H9 (cell line): Measurements from ENCODE around the gene IRF2. TPM values are rescaled to one million over a fixed set of nuclear protein-coding genes. Genes with fewer than 3 reads are reported as not detected.

ENCODE experiments used
- DNase-seq: peaks from one replicate; pipeline ENCODE4 v3.0.0-alpha.2; 2017
- H2AFZ ChIP-seq: one replicate; pipeline ENCODE4 v1.6.1; 2013; ENCODE audit warnings: mild to moderate bottlenecking, low read length, control low read depth, moderate library complexity
- H2AK5ac ChIP-seq: 2 replicates; pipeline ENCODE4 v1.6.1; 2013; ENCODE audit warnings: low read length, control low read depth, mixed read lengths; ENCODE audit not compliant: insufficient read length
- H2BK120ac ChIP-seq: one replicate; pipeline ENCODE4 v1.6.1; 2013; ENCODE audit warnings: low read depth, mild to moderate bottlenecking, low read length, control low read depth, inconsistent platforms; ENCODE audit not compliant: poor library complexity, severe bottlenecking
- H2BK12ac ChIP-seq: 2 replicates; pipeline ENCODE4 v1.6.1; 2013; ENCODE audit warnings: low read length, control low read depth, mixed read lengths, low read depth; ENCODE audit not compliant: insufficient read length
- H2BK15ac ChIP-seq: 2 replicates; pipeline ENCODE4 v1.6.1; 2013; ENCODE audit warnings: low read depth, low read length, control low read depth
- H2BK20ac ChIP-seq: one replicate; pipeline ENCODE4 v1.6.1; 2013; ENCODE audit warnings: low read depth, mild to moderate bottlenecking, low read length, control low read depth, inconsistent platforms; ENCODE audit not compliant: poor library complexity, severe bottlenecking
- H2BK5ac ChIP-seq: 2 replicates; pipeline ENCODE4 v1.6.1; 2013; ENCODE audit warnings: low read length, control low read depth, mixed read lengths; ENCODE audit not compliant: insufficient read length
- H3K14ac ChIP-seq: 2 replicates; pipeline ENCODE4 v1.6.1; 2013; ENCODE audit warnings: low read length, control low read depth; ENCODE audit not compliant: insufficient read depth
- H3K18ac ChIP-seq: 2 replicates; pipeline ENCODE4 v1.6.1; 2013; ENCODE audit warnings: low read depth, mild to moderate bottlenecking, mixed read lengths, low read length, control low read depth; ENCODE audit not compliant: insufficient read length
- H3K23ac ChIP-seq: 2 replicates; pipeline ENCODE4 v1.6.1; 2013; ENCODE audit warnings: low read length, control low read depth, mixed read lengths, low read depth; ENCODE audit not compliant: insufficient read length
- H3K23me2 ChIP-seq: 2 replicates; pipeline ENCODE4 v1.6.1; 2013; ENCODE audit warnings: low read depth, mild to moderate bottlenecking, mixed read lengths, low read length, control low read depth; ENCODE audit not compliant: insufficient read length, poor library complexity, severe bottlenecking
- H3K27ac ChIP-seq: 2 replicates; pipeline ENCODE4 v1.5.1; 2013; ENCODE audit warnings: low read length, control low read depth, mixed read lengths, low read depth; ENCODE audit not compliant: insufficient read length
- H3K27me3 ChIP-seq: 2 replicates; pipeline ENCODE4 v1.6.1; 2013; ENCODE audit warnings: low read length, control low read depth, inconsistent platforms; ENCODE audit not compliant: insufficient read depth
- H3K4ac ChIP-seq: 2 replicates; pipeline ENCODE4 v1.6.1; 2013; ENCODE audit warnings: low read depth, mild to moderate bottlenecking, control low read depth, inconsistent platforms, low read length, moderate library complexity
- H3K4me1 ChIP-seq: 2 replicates; pipeline ENCODE4 v1.6.1; 2013; ENCODE audit warnings: low read length, control low read depth, inconsistent platforms; ENCODE audit not compliant: insufficient read depth
- H3K4me2 ChIP-seq: 2 replicates; pipeline ENCODE4 v1.6.1; 2013; ENCODE audit warnings: low read length, control low read depth, mixed read lengths; ENCODE audit not compliant: insufficient read length, insufficient read depth
- H3K56ac ChIP-seq: 2 replicates; pipeline ENCODE4 v1.6.1; 2013; ENCODE audit warnings: low read depth, mild to moderate bottlenecking, mixed read lengths, low read length, control low read depth; ENCODE audit not compliant: insufficient read length
- H3K79me1 ChIP-seq: 2 replicates; pipeline ENCODE4 v1.6.1; 2013; ENCODE audit warnings: low read depth, mild to moderate bottlenecking, moderate library complexity, low read length, control low read depth, inconsistent platforms; ENCODE audit not compliant: insufficient read depth, poor library complexity, severe bottlenecking
- H3K79me2 ChIP-seq: 2 replicates; pipeline ENCODE4 v1.6.1; 2013; ENCODE audit warnings: low read length, control low read depth, inconsistent platforms; ENCODE audit not compliant: insufficient read depth
- H3K9ac ChIP-seq: 2 replicates; pipeline ENCODE4 v1.6.1; 2013; ENCODE audit warnings: low read length, control low read depth, mixed read lengths; ENCODE audit not compliant: insufficient read length; ENCODE audit errors: extremely low read depth
- H3K9me3 ChIP-seq: one replicate; pipeline ENCODE4 v1.6.1; 2013; ENCODE audit warnings: low read depth, low read length, inconsistent platforms; ENCODE audit not compliant: control insufficient read depth
- H3T11ph ChIP-seq: one replicate; pipeline ENCODE4 v1.6.1; 2013; ENCODE audit warnings: mild to moderate bottlenecking, low read length, control low read depth, inconsistent platforms
- H4K20me1 ChIP-seq: one replicate; pipeline ENCODE4 v1.6.1; 2013; ENCODE audit not compliant: control insufficient read depth, insufficient read length, insufficient read depth
- H4K5ac ChIP-seq: 2 replicates; pipeline ENCODE4 v1.6.1; 2013; ENCODE audit warnings: low read depth, mild to moderate bottlenecking, mixed read lengths, low read length, control low read depth; ENCODE audit not compliant: insufficient read length
- H4K8ac ChIP-seq: replicated peaks from 2 replicates; pipeline ENCODE4 v1.6.1; 2013; ENCODE audit warnings: low read length, control low read depth, mixed read lengths, low read depth; ENCODE audit not compliant: insufficient read length
- H4K91ac ChIP-seq: 2 replicates; pipeline ENCODE4 v1.6.1; 2013; ENCODE audit warnings: low read depth, mild to moderate bottlenecking, moderate library complexity, mixed read lengths, low read length, control low read depth; ENCODE audit not compliant: insufficient read length
- H3K27ac Mint-ChIP-seq, 3 experiments: 2 replicates in 2 of 3; 3 replicates in 1 of 3; pipeline ENCODE4 v1.8.0; 2020 to 2021; ENCODE audit warnings: mixed read lengths in 3 of 3, mild to moderate bottlenecking in 1 of 3, moderate library complexity in 1 of 3
- H3K27me3 Mint-ChIP-seq: 2 replicates; pipeline ENCODE4 v1.8.0; 2021; ENCODE audit warnings: low read depth, mild to moderate bottlenecking, moderate library complexity, mixed read lengths
- H3K36me3 Mint-ChIP-seq, 3 experiments: 2 replicates in 2 of 3; 3 replicates in 1 of 3; pipeline ENCODE4 v1.8.0; 2020 to 2021; ENCODE audit warnings: low read depth in 3 of 3, mixed read lengths in 3 of 3; ENCODE audit not compliant: insufficient read depth in 1 of 3
- H3K4me1 Mint-ChIP-seq, 2 experiments: 2 replicates each; pipeline ENCODE4 v1.8.0; 2020; ENCODE audit warnings: mixed read lengths in 2 of 2
- H3K4me3 Mint-ChIP-seq, 2 experiments: 2 replicates in 1 of 2; 3 replicates in 1 of 2; pipeline ENCODE4 v1.8.0; 2020 to 2021; ENCODE audit warnings: mild to moderate bottlenecking in 2 of 2, mixed read lengths in 2 of 2, moderate library complexity in 1 of 2
- H3K9me3 Mint-ChIP-seq, 2 experiments: 2 replicates in 1 of 2; 3 replicates in 1 of 2; pipeline ENCODE4 v1.8.0; 2020; ENCODE audit warnings: mild to moderate bottlenecking in 2 of 2, mixed read lengths in 2 of 2, moderate library complexity in 1 of 2
- CTCF ChIP-seq: fragments of 200-600 bp; sonication (generic); conservative IDR thresholded peaks from 3 replicates; pipeline ENCODE4 v1.8.0; 2021; ENCODE audit warnings: antibody characterized with exemption, mild to moderate bottlenecking
- WGBS: extraction: QIAGEN DNeasy Blood & Tissue Kit; methylation state at CpG from one replicate; pipeline ENCODE4 v1.1.7; 2013; ENCODE audit warnings: missing lambda C conversion rate, low lambda C conversion rate, mixed read lengths; ENCODE audit not compliant: insufficient read length; ENCODE audit errors: extremely low coverage; 5-methylcytosine and 5-hydroxymethylcytosine counted together
- total RNA-seq: library from RNA; stranded (reverse); gene quantifications from 2 replicates; pipeline ENCODE4 v1.2.1, GENCODE V29; 2021

Gene IRF2
- total RNA-seq, 1 experiment from 2014 or later = 13.5 TPM

GRCh38 chr4:184400375-184400870 is 73.9 kb downstream of the IRF2 start:
- Mint-ChIP-seq H3K27me3 (no peaks in the 10 kb centered on the region; the same call in 1 of the 2 replicates), H3K9me3 (no peaks in the 10 kb centered on the region; a peak in 1 of 5 replicates), H3K36me3 (peaks cover 16 to 41% (median 28%) of the 10 kb centered on the region in 3 experiments; a peak in 6 of 7 replicates), H3K27ac (peak overlapping the region in 2 of 3 experiments; percentile 98 to 99; a peak in 3 of 7 replicates), H3K4me1 (peaks cover 44 to 50% of the 10 kb centered on the region in 2 experiments), H3K4me3 (no peak overlapping the region)
- peaks cover 8% of the 10 kb centered on the region; the same call in 1 of the 2 replicates for H3K4me1 ChIP-seq
- WGBS = no CpG with 5 or more reads among the region's 7 CpGs
- no peak overlapping the region for H3K4me2 ChIP-seq
- no peak overlapping the region for H2BK20ac ChIP-seq
- no peak overlapping the region for H3K56ac ChIP-seq
- no peak overlapping the region for H3K4ac ChIP-seq
- H2BK5ac ChIP-seq = no peak overlapping the region
- no peak overlapping the region for H3T11ph ChIP-seq
- no peak overlapping the region for H4K5ac ChIP-seq
- no peak overlapping the region for H3K27ac ChIP-seq
- no peaks in the 10 kb centered on the region for H3K79me1 ChIP-seq
- no peak overlapping the region for H2BK120ac ChIP-seq
- no peaks in the 10 kb centered on the region for H3K9me3 ChIP-seq
- H3K79me2 ChIP-seq = no peaks in the 10 kb centered on the region
- no peak overlapping the region for H2BK12ac ChIP-seq
- no peak for DNase-seq
- H3K23ac ChIP-seq = no peak overlapping the region
- H4K91ac ChIP-seq = no peak overlapping the region
- H4K20me1 ChIP-seq = no peaks in the 10 kb centered on the region
- H3K9ac ChIP-seq = no peak overlapping the region
- H3K14ac ChIP-seq = no peak overlapping the region
- H4K8ac ChIP-seq = no peak overlapping the region
- H3K23me2 ChIP-seq = no peaks in the 10 kb centered on the region
- no peak overlapping the region for H2BK15ac ChIP-seq
- H3K27me3 ChIP-seq = no peaks in the 10 kb centered on the region
- no peak overlapping the region for H3K18ac ChIP-seq
- H2AFZ ChIP-seq = no peak overlapping the region
- TF ChIP-seq CTCF = no peak
- no peak overlapping the region for H2AK5ac ChIP-seq
